ENCODE data around the gene TDRD9. TPM values are rescaled to one million over a fixed set of nuclear protein-coding genes. Genes with fewer than 3 reads are reported as not detected.

Gene TDRD9
- total RNA-seq, 1 donor from 2014 or later, result not detected

DNA sequence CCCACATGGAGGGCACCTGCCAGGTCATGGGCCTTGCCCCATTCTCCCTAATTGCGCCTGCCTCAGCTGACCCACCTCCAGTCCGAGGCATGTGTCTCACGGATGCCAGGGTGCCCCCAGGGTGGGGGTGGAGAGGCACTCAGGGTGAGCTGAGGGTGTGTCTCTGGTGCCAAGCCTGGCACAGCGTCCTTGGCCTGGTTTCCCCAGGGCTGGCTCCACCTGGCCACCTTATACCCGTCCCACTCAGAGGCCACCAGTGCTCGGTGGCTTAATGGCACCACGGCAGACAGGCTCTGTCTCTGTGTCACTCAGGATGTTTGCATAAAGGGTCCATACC lies 33.6 kb upstream of the TDRD9 start:
- DNase-seq (ENCODE audit: low spot score, unreplicated experiment), result no peak
- Mint-ChIP-seq H3K27ac (no peak overlapping the region), H3K27me3 (no peaks in the 10 kb centered on the region), H3K4me3 (ENCODE audit: low read depth) (no peak overlapping the region), H3K4me1 (ENCODE audit: low read depth) (peaks cover 4% of the 10 kb centered on the region), H3K36me3 (ENCODE audit: insufficient read depth) (no peaks in the 10 kb centered on the region), H3K9me3 (ENCODE audit: low read depth) (peaks cover 4% of the 10 kb centered on the region)
- TF ChIP-seq, protein P1, sequence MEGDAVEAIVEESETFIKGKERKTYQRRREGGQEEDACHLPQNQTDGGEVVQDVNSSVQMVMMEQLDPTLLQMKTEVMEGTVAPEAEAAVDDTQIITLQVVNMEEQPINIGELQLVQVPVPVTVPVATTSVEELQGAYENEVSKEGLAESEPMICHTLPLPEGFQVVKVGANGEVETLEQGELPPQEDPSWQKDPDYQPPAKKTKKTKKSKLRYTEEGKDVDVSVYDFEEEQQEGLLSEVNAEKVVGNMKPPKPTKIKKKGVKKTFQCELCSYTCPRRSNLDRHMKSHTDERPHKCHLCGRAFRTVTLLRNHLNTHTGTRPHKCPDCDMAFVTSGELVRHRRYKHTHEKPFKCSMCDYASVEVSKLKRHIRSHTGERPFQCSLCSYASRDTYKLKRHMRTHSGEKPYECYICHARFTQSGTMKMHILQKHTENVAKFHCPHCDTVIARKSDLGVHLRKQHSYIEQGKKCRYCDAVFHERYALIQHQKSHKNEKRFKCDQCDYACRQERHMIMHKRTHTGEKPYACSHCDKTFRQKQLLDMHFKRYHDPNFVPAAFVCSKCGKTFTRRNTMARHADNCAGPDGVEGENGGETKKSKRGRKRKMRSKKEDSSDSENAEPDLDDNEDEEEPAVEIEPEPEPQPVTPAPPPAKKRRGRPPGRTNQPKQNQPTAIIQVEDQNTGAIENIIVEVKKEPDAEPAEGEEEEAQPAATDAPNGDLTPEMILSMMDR (IDR thresholded peaks at IDR 0.05; ENCODE audit: unreplicated experiment), result no peak

DNA sequence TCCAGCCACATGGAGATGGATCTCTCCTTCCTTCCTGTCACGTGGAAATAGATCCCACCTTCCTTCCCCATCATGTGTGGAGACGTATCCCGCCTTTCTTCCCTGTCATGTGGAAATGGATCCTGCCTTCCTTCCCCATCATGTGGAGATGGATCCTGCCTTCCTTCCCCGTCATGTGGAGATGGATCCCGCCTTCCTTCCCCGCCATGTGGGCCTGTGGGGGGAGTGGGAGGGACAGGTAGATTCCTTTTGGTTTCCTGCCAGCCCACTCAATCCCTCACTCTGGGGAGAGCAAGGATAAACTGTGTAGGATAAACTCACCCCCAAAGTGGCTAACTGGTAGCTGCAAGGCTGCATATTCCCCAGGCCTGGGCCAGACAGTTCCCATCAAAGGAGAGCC lies 31.7 kb upstream of the TDRD9 start:
- Mint-ChIP-seq H3K4me3 (ENCODE audit: low read depth) (no peak overlapping the region), H3K36me3 (ENCODE audit: insufficient read depth) (no peaks in the 10 kb centered on the region), H3K9me3 (ENCODE audit: low read depth) (peaks cover 4% of the 10 kb centered on the region), H3K27ac (no peak overlapping the region), H3K27me3 (no peaks in the 10 kb centered on the region), H3K4me1 (ENCODE audit: low read depth) (peaks cover 4% of the 10 kb centered on the region)
- TF ChIP-seq, protein P1 (IDR thresholded peaks at IDR 0.05; ENCODE audit: unreplicated experiment), result no peak
- no peak for DNase-seq (ENCODE audit: low spot score, unreplicated experiment)

- peaks cover 4% of the 10 kb centered on the region for H3K9me3 Mint-ChIP-seq (ENCODE audit: low read depth)
- no peaks in the 10 kb centered on the region for H3K27me3 Mint-ChIP-seq
- TF ChIP-seq, protein P1 (IDR thresholded peaks at IDR 0.05; ENCODE audit: unreplicated experiment), result no peak
- no peak overlapping the region for H3K27ac Mint-ChIP-seq
- H3K4me1 Mint-ChIP-seq (ENCODE audit: low read depth), result peaks cover 4% of the 10 kb centered on the region
- no peaks in the 10 kb centered on the region for H3K36me3 Mint-ChIP-seq (ENCODE audit: insufficient read depth)
- no peak overlapping the region for H3K4me3 Mint-ChIP-seq (ENCODE audit: low read depth)
- no peak for DNase-seq (ENCODE audit: low spot score, unreplicated experiment)
These were observed 30.9 kb upstream of the TDRD9 start for GRCh38 chr14:103897075-103897947.

GRCh38 chr14:103898204-103898603 lies 30.1 kb upstream of the TDRD9 start:
- Mint-ChIP-seq H3K36me3 (ENCODE audit: insufficient read depth) (no peaks in the 10 kb centered on the region), H3K9me3 (ENCODE audit: low read depth) (peaks cover 4% of the 10 kb centered on the region), H3K27me3 (no peaks in the 10 kb centered on the region), H3K4me1 (ENCODE audit: low read depth) (peaks cover 4% of the 10 kb centered on the region), H3K27ac (no peak overlapping the region), H3K4me3 (ENCODE audit: low read depth) (no peak overlapping the region)
- no peak for DNase-seq (ENCODE audit: low spot score, unreplicated experiment)
- TF ChIP-seq, protein P1 (IDR thresholded peaks at IDR 0.05; ENCODE audit: unreplicated experiment), result no peak

- Mint-ChIP-seq H3K27me3 (no peaks in the 10 kb centered on the region), H3K36me3 (ENCODE audit: insufficient read depth) (no peaks in the 10 kb centered on the region), H3K9me3 (ENCODE audit: low read depth) (peaks cover 4% of the 10 kb centered on the region), H3K27ac (no peak overlapping the region), H3K4me1 (ENCODE audit: low read depth) (peaks cover 4% of the 10 kb centered on the region), H3K4me3 (ENCODE audit: low read depth) (no peak overlapping the region)
- TF ChIP-seq, protein P1 (IDR thresholded peaks at IDR 0.05; ENCODE audit: unreplicated experiment), result no peak
- no peak for DNase-seq (ENCODE audit: low spot score, unreplicated experiment)
These were observed 29.5 kb upstream of the TDRD9 start for GRCh38 chr14:103898711-103899110.
